GM21423 (cell line): Measurements from ENCODE around the gene ZNF14.
A peak's percentile ranks its signal among the peaks of the same experiment; 100 is the strongest.
"Not testable (repeated sequence)": the region's sequence is repeated elsewhere in the genome, so short reads cannot be mapped to it uniquely, and the experiment has no call there.

Source experiments
- ATAC-seq: cut with Tn5 transposase; IDR thresholded peaks from one replicate; pipeline ENCODE4 v1.9.1; 2021; ENCODE audit warnings: mild to moderate bottlenecking, moderate library complexity; ENCODE audit not compliant: unreplicated experiment

ZNF14 gene

DNA sequence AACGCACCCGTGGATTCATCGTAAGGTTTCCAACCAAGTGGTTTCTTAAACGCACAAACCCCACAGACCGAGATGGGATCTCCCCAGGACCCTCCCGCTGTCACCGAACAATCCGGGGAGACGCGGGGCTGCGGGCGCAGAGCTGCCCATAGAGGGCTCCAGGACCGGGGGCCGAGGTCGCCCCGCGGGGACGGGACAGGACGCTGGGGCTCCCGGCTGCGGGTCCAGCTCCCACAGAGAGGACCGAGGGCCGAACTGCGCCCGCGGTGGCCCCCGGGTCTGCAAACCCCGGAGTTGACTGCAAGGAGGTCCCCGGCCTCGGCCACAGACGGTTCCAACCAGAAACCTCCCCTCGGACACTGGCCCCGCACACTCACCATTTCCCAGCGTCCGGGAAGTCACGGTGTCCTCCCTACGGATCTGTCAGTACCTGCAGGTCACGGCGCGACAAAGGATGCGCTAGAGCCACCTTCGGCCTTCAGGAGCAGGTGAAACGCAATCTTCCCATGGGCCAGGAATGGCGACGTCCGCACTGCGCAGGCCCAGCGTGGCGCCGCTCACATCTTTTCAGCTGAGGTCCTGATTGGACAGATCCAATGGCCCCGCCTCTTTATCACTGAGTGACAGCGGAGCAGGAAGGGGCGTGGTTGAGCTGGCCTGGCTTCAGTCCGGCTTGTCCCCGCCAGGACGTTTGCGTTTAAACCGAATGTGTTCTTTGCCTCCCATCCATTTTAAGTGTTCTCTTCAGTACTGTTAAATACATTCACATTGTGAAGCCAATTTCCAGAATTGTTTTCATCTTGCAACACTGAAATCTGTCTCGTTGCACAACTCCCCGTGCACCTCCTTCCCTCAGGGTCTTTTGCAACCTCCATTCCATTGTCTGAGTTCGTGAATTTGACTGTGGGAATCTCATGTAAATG lies at the start of gene ZNF14:
Gene ZNF14 (minus strand): TSS at position 534 of the 923 bp plus-strand sequence. CDS start 154 bp downstream, at position 380.
- ATAC-seq: peak; percentile 99

DNA sequence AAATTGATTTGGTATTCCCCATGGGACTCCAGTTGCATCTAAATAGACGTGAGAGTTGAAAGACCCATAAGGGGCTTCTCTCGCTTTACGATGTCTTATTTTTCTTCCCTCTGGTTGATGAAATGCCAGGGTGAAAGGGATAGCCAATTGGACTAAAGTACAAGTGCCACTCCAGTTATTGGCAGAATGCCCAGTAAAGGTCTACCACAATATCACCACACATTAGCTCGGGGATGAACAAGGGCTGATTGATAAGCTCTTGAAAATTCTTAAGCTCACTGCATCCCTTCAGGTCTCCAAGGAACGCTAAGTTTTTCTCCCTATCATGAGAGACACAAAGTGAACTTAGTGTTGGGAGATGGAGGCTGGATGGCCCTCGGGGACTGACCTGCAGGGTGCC lies 48.9 kb upstream of the ZNF14 start:
- ATAC-seq: not testable (repeated sequence)

DNA sequence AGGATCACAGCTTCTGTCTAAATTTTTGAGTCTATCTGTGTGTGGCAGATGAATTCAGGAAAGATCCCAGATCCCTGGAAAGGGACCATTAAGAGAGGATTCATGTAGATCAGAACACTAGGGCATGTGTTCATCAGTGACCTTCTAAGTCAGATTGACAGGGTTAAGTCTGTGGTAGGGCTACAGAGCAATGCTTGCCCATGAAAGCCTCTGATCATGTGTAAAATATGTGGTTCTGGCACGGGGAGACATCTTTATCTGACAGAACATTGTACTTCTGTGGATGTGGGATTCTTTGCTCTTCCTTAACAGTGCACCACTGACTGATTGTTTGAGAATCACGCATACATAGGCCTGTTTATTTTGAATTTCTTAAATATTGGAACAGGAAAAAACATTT lies 45.8 kb upstream of the ZNF14 start:
- ATAC-seq: no peak

DNA sequence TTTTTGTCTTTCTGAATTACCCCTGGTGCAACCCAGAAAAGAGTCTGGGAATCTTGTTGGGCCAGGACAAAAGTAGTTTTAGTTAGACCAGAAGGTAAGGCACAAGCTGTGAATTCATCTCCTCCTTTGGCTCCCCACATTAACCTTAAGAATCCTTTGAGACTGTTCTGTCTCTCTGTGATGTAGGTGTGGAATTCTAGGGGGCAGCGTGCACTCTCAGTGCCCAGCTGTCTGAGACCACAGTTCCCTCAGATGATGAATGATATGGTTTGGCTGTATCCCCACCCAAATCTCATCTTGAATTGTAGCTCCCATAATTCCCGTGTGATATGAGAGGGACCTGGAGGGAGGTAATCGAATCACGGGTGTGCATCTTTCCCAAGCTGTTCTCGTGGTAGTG lies 44.8 kb upstream of the ZNF14 start:
- no peak for ATAC-seq

DNA sequence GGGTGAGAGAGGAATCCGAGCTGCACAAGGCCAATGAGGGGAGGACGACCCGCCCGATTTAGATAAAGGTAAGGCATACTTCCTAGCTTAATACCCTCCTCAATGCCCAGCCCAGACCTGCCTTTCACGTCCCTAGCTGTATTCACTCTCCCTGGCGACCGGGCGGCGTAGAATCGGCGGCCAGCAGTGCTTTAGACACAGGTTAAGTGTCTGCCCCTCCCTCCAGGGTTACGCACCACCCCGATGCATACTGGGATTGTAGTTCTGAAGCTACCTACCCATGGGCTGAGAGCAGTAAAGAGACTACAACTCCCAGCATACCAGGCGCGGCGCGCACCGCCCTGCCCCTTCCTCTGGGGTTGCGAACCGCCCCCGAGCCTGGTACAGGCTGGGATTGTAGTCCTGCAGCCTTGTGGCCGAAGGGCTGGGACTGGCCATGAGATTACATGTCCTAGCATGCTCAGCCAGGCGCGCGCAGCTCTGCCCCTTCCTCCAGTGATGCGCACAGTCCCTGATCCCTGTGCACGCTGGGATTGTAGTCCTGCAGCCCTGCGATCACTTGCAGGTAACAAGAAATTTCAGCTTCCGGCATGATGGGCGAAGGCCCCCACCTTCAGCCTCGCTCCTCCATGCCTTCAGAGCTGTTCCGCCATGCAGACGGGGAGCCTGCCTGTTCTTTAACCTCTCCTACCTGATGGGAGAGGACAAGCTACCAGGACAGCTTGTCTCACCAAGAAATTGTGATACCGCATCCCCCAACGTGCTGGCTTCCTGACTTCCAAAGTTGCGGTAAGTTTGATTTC lies 43.5 kb upstream of the ZNF14 start:
- peak; percentile 97 for ATAC-seq

DNA sequence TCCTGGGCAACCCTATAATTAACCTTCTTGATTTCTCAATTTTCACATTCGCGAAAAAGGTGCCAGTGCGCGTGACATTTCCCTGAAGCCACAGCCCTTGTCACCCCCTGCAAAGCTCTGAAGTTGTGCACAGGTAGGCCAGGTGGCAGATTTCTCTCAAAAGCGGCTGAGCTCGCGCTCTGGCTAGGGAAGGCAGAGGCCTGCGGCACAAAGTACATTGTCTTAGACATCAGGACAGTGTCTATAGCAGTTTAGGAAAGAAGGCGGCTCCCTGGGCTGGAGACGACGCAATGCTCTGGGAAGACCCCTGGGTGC lies 42.9 kb upstream of the ZNF14 start:
- ATAC-seq: peak; percentile 13

DNA sequence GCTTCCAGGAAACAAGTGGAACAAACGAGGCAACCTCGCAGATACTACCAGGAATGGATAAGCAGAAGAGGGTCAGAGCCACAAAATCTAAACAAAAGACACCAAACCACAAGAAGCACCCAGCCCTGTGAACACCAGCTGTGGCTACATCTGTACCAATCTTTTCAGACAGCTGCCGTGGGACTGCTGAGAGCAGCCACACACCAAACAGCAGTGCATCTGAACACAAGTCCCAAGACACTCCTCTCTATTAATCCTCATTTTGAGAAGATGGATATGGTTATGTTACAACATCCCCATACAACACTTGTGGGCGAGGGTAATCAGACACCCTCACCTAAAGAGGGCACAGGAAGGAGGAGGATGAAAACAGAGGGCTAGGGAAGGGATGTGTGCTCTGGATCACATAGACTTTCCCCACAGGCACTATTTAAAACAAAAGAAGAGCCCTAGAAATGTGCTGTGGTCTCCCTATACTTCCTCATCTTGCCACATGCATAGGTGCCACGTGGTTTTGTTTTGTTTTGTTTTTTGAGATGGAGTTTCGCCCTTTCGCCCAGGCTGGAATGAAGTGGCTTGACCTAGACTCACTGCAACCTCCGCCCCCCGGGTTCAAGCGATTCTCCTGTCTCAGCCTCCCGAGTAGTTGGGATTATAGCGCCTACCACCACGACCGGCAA lies 41.6 kb upstream of the ZNF14 start:
- ATAC-seq: no peak

DNA sequence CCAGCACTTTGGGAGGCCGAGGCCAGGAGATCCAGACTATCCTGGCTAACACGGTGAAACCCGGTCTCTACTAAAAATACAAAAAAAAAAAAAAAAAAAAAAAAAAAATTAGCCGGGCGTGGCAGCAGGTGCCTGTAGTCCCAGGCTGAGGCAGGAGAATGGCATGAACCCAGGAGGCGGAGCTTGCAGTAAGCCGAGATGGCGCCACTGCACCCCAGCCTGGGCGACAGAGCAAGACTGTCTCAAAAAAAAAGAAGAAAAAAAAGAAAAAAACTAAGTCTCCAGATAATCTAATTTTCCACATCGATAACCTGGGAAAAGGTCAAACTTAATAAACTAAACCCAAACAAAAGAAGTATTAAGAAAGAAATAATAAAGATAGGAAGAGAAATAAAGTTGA lies 39.1 kb upstream of the ZNF14 start:
- ATAC-seq: not testable (repeated sequence)

DNA sequence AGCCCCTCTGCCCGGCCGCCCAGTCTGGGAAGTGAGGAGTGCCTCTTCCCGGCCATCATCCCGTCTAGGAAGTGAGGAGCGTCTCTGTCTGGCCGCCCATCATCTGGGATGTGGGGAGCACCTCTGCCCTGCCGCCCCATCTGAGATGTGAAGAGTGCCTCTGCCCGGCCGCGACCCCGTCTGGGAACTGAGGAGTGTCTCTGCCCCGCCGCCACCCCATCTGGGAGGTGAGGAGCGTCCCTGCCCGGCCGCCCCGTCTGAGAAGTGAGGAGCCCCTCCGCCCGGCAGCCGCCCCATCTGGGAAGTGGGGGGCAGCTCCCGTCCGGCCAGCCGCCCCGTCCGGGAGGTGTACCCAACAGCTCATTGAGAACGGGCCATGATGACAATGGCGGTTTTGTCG lies 37.1 kb upstream of the ZNF14 start:
- ATAC-seq: not testable (repeated sequence)

DNA sequence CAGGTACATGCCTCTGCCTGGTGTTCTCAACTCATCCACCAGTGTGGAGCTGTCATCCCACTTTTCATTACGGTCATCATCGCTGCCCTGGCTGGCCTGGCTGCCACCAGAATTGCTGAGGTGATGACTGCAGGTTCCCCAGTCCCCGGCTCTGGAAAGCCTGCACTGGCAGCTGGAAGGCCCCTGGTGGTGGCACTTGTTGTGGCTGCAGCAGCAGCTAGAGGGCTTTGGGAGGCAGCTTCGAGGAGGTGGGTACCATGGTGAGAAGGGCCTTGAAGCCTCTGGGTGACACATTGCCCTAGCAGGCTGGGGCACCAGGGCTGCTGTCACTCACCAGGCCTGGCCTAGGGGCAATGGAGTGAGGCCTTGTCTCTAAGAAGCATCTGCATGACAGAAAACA lies 25.3 kb upstream of the ZNF14 start:
- ATAC-seq: no peak

DNA sequence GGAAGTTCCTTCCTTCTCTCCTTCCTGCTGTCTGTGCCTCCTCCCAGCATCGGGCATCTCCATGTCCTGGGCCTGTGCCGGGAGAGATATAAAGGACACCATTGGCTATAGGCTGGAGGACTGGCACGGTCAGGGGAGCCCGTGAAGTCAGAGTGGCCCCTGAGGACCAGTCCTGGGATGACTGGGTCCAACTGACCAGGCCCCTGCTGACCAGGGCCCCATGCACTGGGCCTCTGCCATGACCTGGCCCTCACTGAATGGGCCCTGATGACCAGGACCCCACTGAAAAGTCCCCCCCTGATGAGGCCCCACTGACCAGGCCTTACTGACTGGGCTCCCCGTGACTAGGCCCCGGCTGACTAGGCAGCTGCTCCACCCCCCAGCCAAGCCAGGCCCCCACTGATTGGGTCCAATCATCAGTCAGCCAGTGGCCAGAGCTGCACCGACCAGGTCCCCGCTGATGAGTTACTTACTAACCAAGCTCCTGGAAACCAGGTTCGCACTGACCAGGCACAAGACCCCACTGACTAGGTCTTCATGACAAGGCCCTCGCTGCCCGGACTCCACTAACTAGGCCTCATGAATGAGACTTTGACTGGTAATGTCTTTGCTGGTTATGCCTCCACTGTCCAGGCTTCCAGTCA lies 20.0 kb upstream of the ZNF14 start:
- no peak for ATAC-seq

DNA sequence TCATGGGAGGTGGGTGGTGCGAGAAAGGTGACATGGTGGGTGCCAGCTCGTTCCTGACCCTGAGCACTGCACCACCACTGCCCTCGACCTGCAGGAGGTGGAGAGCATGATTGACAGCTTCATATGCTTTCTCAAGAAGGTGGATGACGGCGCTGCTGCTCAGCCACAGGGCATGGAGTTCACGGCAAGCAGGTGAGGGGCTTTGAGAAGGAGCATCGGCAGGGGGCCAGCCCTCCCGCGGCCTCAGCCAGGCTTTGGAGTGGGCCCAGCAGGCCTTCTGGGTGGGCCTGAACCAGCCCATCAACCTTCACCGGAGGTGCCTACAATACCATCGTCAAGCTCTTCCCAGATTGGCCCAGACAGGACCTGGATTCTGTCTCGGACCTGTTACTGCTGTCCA lies 18.9 kb upstream of the ZNF14 start:
- ATAC-seq: no peak

DNA sequence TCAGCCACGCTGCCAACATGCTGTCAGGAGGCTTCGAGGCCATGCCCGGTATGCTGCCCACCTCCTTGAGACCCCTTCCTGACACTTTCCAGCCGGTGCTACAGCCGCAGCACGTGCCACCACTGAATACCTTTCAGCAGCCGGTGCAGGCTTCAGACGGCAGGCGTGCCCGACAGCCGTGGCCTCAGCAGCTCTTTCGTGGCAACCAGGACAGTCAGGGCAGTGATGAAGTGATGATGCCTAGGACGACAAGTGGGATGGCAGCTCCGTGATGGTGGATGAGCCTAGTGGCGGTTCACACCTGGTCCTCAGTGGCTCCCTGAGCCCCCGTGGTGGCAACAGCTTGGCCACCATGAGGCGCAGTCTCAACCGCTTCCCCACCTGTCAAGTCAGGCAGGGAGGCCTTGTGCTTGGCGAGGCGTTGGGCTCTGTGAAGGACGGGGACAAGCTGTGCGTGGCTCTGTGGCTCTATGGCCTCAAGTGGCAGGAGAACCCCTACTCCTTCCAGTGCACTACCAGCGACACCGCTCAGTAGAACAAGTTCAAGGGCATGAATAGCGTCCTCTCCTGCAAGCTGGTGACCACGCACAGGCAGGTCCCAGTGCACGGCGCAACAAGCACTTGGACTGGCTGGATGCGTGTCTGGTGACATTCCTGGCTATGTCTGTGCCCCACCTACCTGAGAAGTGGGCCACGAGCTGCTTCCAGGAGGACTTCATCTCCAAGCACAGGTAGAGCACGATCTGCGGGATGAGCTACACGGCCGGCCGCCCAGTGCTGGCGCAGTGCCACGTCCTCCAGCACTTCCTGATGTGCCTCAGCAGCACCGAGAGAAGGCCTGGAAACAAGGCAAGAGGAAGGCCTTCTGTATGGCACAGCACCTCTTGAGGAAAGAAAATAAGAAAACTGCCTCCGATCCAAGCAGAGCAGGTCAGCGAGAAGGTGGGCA lies 18.2 kb upstream of the ZNF14 start:
- no peak for ATAC-seq

DNA sequence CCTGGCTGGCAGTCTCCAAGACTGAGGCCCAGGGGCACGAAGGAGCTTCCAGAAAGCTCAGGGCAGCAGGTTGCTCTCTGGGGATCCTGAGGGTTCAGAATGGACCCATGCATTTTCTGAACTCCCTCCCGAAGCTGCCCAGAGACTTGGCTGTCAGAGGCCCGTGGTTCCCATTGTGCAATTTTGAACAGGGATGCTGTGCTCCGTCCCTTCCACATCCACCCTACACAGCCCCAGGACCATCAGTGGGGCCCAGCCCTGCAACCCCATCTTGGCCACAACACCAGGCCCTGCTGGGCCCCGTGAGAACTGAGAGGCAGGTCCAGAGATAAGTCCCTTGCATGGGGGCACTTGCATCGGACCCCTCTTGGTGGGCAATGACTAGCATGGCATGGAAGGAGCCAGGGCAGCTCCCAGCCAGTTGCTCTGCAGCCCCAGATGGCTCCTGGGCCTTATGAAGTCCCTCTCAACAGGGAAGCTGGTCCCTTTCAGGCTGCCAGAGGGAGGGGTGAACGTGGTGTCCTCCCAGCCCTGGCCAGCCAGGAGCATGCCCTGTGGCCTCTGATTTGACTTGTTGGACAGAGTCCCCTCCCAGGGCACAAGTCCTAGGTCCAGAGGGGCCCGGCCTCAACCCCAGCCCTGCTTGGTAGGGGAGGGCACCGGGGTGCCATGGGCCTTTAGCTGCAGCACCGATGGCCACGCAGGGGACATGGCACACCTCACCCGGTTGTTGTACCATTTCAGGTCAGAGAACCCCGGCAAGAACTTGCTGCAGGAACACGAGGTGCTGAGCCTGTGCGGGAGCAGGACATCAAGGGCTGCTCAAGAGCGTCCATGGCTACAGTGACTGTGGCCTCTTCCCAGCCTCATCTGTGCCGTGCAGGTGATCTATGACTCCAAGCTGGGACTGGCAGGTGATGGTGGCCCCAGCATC lies 17.3 kb upstream of the ZNF14 start:
- ATAC-seq: no peak

DNA sequence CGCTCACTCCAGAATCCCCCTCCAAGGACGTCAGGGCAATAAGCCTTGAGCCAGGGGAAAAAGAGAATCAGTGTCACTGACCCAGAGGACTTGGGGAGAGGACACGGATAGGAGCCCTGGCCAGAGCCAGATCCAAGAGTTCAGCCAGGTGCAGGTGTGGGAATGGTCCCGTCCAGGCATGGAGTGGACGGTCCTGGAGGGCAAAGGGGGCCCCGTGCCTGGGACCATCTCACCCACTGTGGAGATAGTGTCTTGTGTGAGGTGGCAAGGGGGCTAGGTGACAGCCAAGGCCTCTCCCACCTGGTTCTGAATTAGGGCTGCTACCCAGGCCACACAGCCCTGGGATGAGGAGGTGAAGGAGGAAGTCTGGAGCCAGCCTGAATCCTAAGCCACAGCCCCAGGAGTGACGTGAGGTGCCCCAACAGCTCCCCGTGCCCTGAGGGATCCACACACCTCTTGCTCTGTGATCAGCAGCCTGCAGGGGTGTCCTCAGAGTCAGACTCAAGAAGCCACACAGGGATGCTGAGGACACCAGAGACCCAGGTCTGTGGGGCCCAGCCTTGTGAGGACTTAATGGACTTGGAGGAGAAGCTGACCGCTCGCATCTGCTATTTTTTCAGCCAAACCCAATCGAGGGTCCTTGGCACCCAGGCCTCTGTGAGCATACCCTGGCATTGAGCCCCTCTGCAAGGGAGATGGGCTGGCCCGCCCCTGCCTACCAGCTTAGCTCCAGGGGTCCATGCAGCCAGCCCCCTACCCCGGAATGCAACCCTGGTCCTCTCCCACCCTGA lies 16.4 kb upstream of the ZNF14 start:
- ATAC-seq: no peak

DNA sequence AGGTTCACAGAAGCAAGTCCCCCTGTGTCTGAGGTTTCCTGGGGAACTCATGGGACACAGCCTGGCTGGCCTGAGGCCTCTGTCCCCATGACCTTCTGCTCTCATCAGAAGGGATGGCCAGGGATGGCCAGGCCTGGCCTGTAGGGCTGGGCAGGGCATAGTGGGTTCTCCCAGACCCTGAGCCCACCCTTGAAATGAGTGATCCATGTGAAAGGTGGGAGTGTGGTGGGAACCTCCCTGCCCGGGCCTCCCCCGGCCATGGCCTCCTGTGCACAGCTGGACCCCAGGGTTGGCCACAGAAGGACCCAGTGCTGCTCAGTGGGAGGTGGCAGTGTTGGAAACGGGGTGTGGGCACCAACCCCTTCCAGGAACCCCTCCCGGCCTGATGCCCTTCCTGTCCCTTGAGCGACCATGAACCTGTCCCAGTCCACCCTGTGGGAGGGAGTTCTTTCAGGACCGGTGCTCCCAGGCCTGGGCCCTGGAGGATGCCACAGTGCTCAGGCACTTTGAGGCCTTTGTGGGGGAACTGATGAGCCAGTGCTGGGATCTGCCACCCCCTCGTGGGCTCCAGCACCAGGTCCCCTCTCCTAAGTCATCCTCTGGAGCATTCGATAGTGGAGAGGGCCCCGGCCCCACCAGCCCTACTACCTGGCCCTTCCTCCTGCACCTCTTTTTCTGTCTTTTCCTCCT lies 15.5 kb upstream of the ZNF14 start:
- ATAC-seq: no peak
